NCI-H2171 (cell line): ENCODE data around the gene ELMO2.
A peak's percentile ranks its signal among the peaks of the same experiment; 100 is the strongest.

Experiments
- DNase-seq: peaks from one replicate; lab custom pipeline; 2025; lab: John Stamatoyannopoulos, UW

ELMO2 gene

DNA sequence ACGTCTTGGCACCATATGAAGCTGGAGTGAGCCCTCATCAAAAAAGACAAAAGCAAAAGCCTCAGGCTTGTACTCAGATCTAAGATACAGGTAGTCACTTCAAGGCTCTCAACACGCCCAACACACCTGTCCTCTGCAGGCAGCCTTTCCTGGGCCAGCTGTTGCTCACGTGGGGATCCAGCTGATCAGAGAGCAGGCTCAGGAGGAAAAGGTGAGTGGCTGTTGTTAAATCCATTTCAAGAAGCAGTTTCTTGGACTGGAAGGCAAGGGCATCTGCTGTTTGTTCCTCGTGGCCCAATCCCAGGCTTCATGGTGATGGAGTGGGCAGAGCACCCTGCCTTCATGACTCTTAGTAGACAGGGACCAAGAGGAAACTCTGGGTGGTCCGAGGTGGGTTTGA, 39.6 kb downstream of the ELMO2 start:
- DNase-seq: no peak

DNA sequence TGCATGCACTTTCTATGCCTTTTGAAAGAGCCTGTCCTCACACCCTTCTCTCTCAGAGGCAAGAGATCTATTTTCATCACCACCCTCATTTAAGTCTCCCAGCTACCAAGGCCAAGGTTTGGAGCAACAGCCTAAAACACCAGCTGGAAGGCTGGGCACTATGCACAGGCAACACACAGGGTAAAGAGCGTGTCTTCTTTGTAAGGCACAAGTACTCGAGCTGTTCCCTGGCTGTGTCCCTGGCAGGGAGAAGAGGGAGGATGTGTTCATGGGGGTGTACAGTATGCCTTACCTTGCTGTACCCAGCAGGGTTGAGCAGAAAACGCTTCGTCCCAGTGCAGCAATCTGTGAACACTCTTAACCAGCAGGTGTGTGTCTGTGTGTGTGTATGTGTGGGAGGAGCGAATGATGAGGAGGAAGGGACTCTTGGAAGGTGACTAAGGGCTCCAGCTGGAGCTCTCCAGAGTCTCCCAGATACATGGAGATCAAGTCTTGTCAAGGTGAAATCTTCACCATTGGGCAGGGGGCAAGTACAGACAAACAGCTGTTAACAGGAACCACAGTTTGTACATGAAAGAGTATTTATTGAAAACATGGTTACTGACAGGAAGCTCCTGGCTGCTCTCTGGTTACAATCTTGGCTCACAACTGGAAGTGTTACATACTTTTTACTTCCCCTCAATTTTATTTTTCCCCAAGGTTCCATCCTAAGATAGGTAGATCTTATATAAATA, 40.8 kb downstream of the ELMO2 start:
- DNase-seq: no peak

DNA sequence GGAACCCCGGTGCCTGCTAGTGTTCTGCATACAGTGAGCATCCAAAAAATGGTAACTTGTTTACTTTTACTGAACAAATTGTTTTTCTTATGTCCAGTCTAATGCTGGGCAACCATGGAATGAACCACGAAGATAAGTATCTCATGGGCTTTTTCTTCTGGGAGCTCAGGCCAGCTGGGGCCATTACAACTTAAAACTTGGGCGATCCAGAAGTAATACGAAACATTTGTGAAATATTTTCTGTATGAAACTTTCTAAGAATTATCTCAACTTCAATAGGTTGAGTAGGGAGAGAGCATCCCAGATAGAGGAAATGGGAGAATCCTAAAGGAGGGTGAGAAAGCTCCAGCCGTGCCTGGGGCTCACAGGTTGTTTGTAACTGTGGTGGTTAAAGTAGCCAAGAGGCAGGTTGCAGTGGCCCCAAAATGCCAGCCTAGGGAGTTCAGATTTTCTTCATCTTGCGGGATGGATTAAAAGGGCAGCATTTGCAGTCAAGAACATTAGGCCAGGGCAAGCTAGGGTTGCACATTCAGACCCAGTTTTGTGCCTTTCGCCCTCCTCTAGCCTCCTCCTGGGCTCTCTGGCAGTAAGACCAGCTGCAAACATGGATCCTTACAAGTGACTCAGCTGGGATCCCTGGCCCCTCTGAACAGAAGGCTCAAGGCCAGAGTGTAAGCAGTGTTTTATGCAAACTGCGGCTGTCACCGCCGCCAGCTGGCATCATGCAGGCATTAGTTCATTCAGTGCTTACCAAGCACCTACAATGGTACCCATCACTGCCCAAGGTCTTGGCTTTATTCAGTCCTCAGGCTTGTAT, 41.5 kb downstream of the ELMO2 start:
- no peak for DNase-seq

DNA sequence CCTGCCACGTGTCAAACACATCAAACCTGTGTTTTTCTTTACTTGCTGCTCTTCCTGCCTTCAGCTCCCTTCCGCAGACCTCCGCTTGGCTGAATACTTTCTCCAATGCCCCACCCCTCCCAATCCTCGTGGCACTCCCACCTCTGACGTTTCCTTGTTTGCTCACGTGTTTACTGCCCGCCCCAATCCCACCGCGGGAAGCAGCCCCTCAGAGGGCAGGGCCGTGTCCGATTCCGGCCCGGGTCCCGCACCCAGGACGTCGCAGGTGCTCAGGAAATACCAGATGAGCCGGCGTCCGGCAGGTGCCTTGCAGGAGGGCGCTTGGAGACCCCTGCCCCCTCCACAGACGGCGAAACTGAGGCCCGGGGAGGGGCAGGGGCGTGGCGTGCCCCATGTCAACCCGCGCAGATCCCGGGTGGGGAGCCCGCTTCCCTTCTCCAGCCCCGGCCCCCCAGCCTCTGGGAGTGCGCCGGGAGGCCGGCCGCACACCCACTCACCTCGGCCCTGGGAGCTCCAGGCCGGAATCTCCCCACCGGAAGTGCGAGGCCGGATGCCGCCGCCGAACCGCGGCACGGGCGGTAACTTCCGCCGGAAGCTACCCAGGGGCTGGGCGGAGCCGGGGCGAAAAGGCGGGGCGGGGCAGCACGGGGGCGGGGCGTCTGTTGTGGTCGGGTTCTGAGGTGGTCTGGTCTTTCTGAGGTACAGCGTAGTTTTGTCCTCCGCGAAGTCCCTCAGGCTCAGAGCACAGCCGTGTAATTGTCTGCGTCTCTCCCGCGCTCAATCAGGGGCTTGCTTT, 42.3 kb downstream of the ELMO2 start:
- DNase-seq: peak; percentile 87

DNA sequence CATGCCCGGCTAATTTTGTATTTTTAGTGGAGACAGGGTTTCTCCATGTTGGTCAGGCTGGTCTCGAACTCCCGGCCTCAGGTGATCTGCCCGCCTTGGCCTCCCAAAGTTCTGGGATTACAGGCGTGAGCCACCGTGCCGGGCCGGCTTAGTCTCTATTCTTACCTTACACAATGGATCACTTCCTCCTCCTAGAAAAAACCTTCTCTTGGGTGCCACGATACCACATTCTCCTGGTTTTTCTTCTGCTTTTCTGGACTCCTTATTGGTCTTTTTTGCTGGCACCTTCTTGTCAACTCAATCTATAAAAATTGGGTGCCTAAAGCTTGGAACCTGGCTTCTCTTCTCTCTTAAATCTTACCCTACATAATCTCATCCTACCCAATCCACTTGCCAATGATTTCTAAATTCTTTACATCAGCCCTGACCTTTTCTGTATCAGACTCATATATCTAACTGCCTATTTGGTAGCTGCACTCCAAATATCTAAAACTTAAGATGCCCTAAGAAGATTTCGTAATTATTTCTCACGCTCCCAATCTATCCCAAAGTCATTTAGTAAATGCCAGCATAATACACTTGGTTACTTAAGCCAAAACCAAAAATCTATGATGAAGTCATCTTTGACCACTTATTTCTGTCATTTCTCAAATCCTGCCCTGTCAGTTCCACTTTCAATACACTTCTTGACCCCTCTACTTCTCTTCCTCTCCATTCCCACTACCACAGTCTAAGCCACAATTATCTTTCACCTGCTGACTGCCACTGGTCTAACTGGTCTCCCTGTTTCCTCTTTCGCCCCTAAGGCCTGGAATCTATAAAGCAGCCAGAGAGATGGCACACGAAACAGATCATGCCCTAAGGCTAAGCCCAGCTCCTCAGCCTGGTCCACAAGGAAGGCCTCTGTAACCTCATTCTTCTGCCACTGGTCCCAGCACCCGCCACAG, 43.2 kb downstream of the ELMO2 start:
- DNase-seq: no peak

DNA sequence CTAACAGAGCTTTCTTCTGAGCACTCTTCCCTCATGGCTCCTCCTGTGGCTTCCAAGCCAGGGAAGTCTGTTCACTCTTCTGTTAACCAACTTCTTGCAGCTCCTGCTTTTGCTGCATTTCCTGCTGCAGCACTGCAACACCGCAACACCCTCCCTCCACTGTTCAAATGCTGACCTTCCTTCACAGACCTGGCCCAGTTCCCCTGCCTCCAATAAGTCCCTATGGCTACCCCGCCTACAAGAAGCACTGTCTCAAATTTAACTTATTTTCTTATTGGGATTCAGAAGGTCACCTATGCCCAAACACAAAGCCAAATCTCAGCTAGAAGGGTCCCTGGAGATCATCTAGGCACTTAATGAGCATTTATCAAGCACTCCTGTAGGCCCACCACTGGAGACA, 44.6 kb downstream of the ELMO2 start:
- no peak for DNase-seq

DNA sequence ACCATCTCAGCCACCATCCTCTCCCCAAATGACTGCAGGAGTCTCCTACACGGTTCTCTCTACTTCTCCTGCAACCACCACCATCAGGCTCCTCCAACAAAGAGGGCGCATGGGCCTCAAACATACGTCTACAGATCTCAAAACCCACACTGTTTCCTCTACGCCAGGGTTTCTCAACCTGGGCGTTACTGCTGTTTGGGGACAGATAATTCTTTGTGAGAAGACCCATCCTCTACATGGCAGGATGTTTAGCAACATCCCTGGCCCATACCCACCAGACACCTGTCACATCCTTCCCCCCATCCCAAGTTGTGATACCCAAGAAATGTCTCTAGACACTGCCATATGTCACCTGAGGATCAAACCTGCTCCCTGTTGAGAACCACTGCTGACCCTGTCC, 45.0 kb downstream of the ELMO2 start:
- DNase-seq: no peak

DNA sequence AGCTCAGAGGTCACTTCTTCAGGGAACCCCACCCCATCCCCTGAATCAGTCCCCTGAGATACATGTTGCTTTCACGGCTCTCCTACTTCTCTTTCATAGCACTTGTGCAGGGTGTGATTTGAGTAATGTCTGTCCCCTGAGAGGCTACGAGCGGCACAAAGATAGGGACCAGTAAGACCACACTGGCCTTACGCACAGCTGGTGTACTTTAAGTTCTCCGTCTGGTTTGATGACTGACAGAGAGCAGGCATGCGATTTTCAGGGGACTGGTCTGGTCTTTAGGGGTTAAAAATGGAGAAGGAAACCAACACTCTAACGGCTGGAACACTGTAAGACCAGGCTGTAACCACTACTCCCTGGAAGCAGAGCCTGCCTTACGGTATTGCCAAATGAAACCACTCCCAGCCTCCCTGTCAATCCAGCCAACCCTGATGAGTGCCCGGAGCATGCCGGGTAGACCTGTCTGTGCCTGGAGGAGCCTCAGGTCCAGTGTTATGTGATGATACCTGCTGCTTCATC, 47.1 kb downstream of the ELMO2 start:
- DNase-seq: no peak

DNA sequence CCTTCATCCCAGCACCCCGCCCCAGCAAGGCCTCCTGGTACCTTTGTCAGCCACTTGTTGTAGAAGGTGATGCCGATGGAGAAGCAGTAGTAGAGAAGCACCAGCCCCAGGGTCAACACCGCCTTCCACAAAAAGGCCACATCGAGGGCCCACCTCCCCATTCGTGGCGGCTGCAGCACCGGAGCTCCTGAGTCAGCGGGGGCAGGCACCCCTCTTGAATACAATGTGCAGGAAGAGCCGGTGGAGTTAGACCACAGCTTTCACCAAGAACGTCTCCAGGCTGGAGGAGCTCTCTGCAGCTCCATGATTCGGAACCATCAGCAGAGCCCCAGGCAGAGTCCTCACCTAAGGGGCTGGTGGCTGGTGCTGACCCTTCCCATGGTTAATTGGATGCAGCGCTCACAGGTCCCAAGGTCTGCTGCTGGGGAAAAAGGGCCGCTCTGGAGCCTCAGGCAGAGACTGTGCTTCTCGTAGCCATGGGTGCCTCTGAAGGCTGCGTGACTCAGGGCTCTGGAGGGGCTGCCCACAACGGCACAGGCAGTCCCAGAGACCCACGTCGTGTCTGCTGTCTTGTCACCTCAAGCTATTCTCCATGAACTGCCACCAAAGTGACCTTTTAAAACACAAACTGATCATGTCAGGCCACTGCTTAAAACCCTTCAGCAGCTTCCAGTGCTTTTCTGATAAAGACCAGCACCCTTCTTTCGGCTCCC, 47.9 kb downstream of the ELMO2 start:
- DNase-seq: no peak

DNA sequence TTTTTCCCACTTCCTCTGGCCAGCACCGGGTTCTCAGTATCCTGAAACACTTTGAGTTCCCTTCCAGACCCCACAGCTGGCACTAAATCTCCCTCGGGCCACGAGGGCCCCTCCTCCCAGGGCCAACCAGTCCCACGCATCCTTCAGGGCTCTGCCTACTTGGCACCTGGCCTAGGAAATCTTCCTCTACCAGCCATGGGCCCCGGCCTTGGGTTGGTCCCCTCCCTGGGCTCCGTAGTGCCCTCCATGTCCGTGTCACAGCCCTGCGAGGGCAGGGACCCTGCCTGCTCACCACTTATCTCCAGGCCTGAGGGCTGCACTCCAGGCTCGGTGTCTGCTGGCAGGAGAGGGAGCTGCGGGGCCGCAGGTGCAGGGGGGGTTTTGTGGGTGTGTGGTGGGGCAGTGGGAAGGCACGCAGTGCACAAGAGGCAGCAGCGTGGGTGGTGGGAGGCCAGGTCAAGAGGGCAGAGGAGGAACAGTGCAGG, 49.3 kb downstream of the ELMO2 start:
- DNase-seq: no peak

DNA sequence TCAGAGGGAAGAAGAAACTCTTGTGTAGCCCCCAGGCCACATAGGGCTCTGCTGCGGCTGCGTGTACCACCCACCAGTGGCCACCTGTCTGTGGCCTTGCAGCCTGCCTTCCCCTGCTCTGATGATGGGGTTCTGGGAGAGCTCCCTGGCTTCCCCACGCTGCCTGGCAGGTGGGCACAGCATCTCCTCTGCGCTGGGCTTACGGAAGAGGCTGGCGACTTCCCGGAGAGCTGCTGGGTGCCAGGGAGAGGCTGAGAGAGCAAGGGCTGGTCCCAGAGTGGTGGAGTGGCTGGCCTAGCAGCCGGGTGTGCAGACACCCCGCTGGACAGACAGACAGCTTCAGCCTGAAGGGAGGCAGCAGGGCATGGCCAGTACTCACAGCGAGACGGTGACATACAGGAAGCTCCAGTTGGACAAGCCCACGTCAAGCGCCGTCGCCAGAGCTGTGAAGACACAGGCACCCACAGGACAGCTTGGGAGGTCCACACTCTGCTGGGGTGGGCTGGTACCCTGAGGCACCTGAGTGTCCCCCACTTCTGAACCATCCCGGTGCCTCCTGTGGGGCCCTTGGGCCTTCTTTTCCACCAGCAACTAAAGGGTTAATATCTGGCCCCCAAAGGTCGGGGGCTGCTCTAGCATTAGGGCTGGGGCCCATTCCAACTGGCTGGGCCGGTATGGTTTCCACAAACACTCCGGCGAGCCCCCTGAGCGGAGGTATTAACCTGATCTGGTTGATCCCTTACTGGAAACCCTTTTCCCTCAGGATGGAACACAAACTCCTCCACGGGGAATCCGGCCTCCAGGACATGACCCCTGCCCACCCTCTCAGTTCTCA, 50.0 kb downstream of the ELMO2 start:
- no peak for DNase-seq

DNA sequence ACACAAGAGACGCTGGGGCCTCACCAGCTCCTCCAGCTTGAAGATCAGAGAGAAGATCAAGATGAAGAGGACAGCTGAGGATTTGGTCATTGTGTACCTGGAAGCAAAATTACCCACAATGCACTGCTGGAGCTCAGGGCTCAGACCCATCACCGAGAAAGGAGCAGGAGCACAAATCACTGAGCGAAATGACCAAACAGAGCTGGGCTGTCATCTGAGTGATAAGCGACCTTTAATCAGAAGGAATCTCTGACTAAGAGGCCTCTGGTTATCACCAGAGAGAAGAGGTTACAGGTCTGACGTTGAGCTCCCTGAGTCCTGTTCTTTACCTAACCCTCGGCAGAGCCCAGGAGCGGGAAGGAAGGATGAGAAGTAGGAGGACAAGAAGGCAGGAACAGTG, 50.6 kb downstream of the ELMO2 start:
- no peak for DNase-seq

DNA sequence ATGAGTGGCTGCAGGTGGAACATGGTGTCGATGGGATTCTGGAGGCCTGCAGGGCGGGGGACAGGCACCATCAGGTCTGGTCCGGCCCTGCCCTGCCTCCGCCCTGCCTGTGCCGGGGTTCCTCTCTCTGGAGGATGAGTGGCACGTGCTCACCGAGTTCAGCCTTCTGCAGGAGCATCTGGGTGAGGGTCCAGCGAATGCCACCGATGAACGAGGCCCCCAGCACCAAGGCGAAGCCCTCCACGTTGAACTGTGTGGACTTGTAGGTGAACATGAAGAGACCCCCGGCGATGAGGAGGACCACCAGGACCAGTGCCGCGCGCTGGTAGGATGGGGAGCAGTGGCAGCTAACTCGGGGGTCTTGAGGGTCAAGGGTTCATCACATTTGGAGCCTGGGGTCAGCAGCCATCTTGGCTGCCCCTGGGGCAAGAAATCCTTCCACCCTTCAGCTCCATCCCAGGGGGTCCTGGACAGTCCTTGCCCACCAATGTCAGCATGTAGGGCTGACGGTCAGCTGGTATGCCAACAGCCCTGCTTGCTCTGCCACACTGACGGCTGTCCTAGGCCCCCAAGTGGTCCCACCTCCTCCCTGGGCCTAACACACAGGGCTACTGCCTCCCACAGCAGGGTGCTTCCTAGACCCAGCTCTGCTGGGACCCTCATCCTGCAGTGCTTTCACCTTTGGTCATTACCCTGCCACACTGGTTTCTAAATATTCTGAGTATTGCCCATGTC, 51.3 kb downstream of the ELMO2 start:
- DNase-seq: no peak

DNA sequence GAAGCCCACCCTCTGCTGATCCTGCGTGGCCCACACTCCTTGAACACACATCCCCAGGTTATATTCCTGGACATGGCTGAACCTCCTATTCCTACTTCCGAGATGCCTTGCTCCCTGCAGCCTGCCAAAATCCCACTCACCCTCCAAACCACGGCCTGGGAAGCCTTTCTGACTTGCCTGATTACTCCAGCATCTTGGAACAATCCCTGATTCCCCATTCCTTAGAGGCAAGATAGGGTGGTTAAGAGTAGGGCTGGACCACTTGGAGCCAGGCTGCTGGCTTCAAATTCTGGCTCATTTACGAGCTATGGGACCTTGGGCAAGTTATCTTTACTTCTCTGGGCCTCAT, 52.2 kb downstream of the ELMO2 start:
- no peak for DNase-seq

DNA sequence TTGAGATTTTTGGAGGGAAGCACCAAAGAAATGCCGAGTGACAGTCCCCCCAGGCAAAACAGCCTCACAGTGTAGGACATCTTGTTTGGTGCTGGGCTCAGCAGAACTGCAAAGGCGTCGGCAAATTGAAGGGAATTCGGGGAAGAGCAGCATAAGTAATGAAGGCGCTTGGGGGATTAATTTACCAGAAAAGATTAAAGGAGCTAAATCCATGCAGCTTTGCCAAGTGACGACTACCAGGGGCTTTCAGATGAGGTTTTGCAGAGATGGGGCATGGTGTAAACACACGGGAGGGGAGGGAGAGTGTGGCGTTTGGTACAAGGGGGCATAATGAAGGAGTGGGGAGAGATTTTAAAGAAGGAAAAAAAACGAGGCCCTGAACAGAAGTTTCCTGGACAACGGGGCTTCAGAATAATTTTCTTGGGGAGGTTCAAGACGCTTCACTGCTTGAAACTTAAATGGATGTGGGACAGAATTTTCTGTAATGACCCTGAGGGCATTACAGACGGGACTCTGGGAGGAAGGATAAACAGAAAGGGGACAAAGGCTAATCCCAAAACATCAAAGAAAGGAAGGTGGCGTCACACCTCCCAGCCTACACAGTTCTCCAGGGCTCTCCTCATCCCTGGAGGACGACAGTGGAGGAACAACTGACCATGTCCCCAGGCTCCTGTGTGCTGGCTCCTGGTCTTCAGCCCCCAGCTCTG, 52.8 kb downstream of the ELMO2 start:
- no peak for DNase-seq

DNA sequence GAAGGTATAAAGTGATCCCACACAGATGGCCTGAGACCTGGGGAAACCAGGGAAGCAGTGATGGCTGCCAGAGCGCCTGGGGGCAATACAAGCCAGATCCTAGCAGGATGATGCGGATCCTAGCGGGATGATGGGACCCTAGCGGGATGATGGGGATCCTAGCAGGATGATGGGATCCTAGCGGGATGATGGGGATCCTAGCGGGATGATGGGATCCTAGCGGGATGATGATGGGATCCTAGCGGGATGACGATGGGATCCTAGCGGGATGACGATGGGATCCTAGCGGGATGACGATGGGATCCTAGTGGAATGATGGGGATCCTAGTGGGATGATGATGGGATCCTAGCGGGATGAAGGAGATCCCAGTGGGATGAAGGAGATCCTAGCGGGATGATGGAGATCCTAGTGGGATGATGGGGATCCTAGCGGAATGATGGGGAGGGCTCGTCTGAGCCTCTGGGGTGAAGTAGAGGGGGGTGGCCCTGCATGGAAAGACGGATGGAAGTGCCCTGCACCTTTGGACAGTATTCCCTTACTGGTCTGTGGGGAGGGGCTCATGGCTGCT, 54.0 kb downstream of the ELMO2 start:
- DNase-seq: no peak

DNA sequence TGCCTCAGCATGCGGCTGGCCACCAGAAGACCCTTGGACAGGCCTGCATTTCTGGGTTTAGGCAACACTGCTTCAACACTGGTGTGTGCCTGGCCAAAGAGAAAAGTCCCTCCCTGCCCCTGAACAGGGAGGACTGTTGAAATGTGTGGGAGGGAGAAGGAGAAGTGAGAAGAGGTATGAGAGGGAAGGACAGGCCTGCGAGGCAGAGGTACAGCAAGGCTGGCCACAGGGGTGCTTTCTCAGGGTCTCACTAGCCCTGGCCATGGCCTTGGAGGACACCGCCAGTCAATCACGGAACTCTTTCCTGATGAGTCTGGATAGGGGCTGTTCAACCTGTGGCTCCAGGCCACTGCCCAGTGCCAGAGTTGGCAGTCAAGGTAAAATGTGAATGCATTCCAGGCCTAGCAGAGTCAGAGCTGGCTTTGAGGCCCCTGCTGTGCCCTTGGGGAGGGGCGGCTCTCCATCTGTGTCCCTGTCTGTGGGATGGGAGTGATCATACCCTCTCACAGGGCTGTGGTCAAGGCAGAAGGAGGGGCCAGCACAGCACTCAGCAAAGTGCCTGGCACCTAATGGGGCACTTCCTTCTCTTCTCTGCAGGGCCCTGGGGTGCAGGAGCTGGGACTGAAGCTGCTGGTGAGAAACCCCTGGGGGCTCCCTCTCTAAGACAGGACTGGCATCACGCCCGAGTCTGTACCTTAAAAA, 54.9 kb downstream of the ELMO2 start:
- DNase-seq: no peak

DNA sequence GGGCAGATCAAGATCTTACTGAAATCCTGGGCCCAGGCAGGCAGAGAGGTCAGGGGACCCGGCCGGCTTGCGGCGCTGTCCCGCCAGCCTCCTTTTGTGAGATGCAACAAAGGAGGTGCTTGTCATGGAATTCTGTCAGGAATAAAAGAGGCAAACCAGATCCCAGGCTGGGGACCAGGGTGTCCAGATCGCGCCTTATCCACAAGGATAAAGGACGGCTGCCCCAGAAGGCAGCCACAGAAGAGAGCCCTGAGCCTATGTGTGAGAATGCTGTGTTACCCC, 55.5 kb downstream of the ELMO2 start:
- DNase-seq: no peak
